ENCODE measurements around the gene KYNU.
"Not testable (repeated sequence)": the region's sequence is repeated elsewhere in the genome, so short reads cannot be mapped to it uniquely, and the experiment has no call there.

Gene KYNU

GRCh38 chr2:142920571-142920970 is 43.1 kb downstream of the KYNU start:
- no peak for DNase-seq

GRCh38 chr2:142926445-142926844 is 49.0 kb downstream of the KYNU start:
- DNase-seq = no peak

- DNase-seq = no peak
Observed at GRCh38 chr2:142930835-142931398, 53.5 kb downstream of the KYNU start.

GRCh38 chr2:142933916-142934315 is 56.5 kb downstream of the KYNU start:
- no peak for DNase-seq

GRCh38 chr2:142935563-142936089 is 58.2 kb downstream of the KYNU start:
- no peak for DNase-seq

- no peak for DNase-seq
Observed at GRCh38 chr2:142936629-142937028, 59.2 kb downstream of the KYNU start.

- no peak for DNase-seq
Observed at GRCh38 chr2:142937347-142937746, 59.9 kb downstream of the KYNU start.

- DNase-seq = no peak
Observed at GRCh38 chr2:142938240-142938639, 60.8 kb downstream of the KYNU start.

GRCh38 chr2:142940606-142941223 is 63.3 kb downstream of the KYNU start:
- no peak for DNase-seq

GRCh38 chr2:142942690-142943089 is 65.2 kb downstream of the KYNU start:
- DNase-seq = no peak

- no peak for DNase-seq
Observed at GRCh38 chr2:142944264-142944663, 66.8 kb downstream of the KYNU start.

- no peak for DNase-seq
Observed at GRCh38 chr2:142944721-142945120, 67.3 kb downstream of the KYNU start.

- no peak for DNase-seq
Observed at GRCh38 chr2:142946941-142947340, 69.5 kb downstream of the KYNU start.

- DNase-seq = not testable (repeated sequence)
Observed at GRCh38 chr2:142948723-142949122, 71.3 kb downstream of the KYNU start.

GRCh38 chr2:142950323-142950722 is 72.9 kb downstream of the KYNU start:
- not testable (repeated sequence) for DNase-seq

- no peak for DNase-seq
Observed at GRCh38 chr2:142951190-142952007, 73.9 kb downstream of the KYNU start.

GRCh38 chr2:142952018-142952417 is 74.6 kb downstream of the KYNU start:
- DNase-seq = no peak

GRCh38 chr2:142952793-142953494 is 75.5 kb downstream of the KYNU start:
- no peak for DNase-seq

- DNase-seq = no peak
Observed at GRCh38 chr2:142954493-142954892, 77.0 kb downstream of the KYNU start.

- no peak for DNase-seq
Observed at GRCh38 chr2:142957144-142957543, 79.7 kb downstream of the KYNU start.

- no peak for DNase-seq
Observed at GRCh38 chr2:142961202-142961601, 83.7 kb downstream of the KYNU start.

- no peak for DNase-seq
Observed at GRCh38 chr2:142965443-142965842, 88.0 kb downstream of the KYNU start.

- DNase-seq = no peak
Observed at GRCh38 chr2:142966284-142966683, 88.8 kb downstream of the KYNU start.

Measured in CD4-positive, alpha-beta T cell treated with Interleukin-21 for 1 hour (primary cell).